Measurements from ENCODE around the gene ZNF19. TPM values are rescaled to one million over a fixed set of nuclear protein-coding genes. Genes with fewer than 3 reads are reported as not detected.
A peak's percentile ranks its signal among the peaks of the same experiment; 100 is the strongest.

ZNF19 gene
- 10 to 100 TPM; 11.6 to 39.8 (median 22.5) TPM for total RNA-seq

- no peaks in the 10 kb centered on the region for H3K36me3 ChIP-seq
- no peak for TF ChIP-seq POLR2AphosphoS5 (IDR thresholded peaks at IDR 0.05)
- peaks cover 0 to 4% (median 3%) of the 10 kb centered on the region in 4 donors for H3K4me1 ChIP-seq
- no peaks in the 10 kb centered on the region for H3K27me3 ChIP-seq
- no peak for DNase-seq
- in situ Hi-C loops (cut with MboI; ENCODE audit: low pct_ligation_motif_present in 1 of 4, low pct_unique_long_range_greater_than_20kb in 1 of 4, low sequenced_read_pairs in 3 of 4) (no loop called here), intact Hi-C loops (cut with DNase I; ENCODE audit: low total_unique reads) (no loop called here)
- WGBS, 2 donors (ENCODE audit: low coverage in 1 of 2) = 90% methylated on average over 22 of the region's 22 CpGs; no CpG with 5 or more reads in 1 of the 2 donors
- no peak within 1 kb of the TSS for H3K27ac ChIP-seq
- no peak within 1 kb of the TSS for H3K4me3 ChIP-seq
- H3K9me3 ChIP-seq = no peaks in the 10 kb centered on the region
Observed at GRCh38 chr16:71489122-71489521, at the start of gene ZNF19. TSS of gene ZNF19 (minus strand) at chr16:71489324. CDS start at chr16:71482114, 7,210 bp downstream.

- Histone ChIP-seq H3K27ac (no peak overlapping the region), H3K9me3 (no peaks in the 10 kb centered on the region), H3K27me3 (no peaks in the 10 kb centered on the region), H3K4me1 (no peaks in the 10 kb centered on the region), H3K4me3 (no peak overlapping the region), H3K36me3 (no peaks in the 10 kb centered on the region)
- WGBS, 2 donors (ENCODE audit: low coverage in 1 of 2) = 49% methylated on average over 6 of the region's 6 CpGs; no CpG with 5 or more reads in 1 of the 2 donors
- intact Hi-C loops (cut with DNase I; ENCODE audit: low total_unique reads) (no loop called here), in situ Hi-C loops (cut with MboI; ENCODE audit: low pct_ligation_motif_present in 1 of 4, low pct_unique_long_range_greater_than_20kb in 1 of 4, low sequenced_read_pairs in 3 of 4) (no loop called here)
- DNase-seq = peak; percentile 55
- TF ChIP-seq POLR2A (IDR thresholded peaks at IDR 0.05) (no peak), EP300 (IDR thresholded peaks at IDR 0.05; ENCODE audit: low read depth) (no peak), CTCF (IDR thresholded peaks at IDR 0.05) (peak; percentile 30 to 53 (median 48)), POLR2AphosphoS5 (IDR thresholded peaks at IDR 0.05) (no peak)
Observed at GRCh38 chr16:71537643-71538042, 48.5 kb upstream of the ZNF19 start.

GRCh38 chr16:71536752-71537499 lies 47.8 kb upstream of the ZNF19 start:
- intact Hi-C loops (cut with DNase I; ENCODE audit: low total_unique reads) (no loop called here), in situ Hi-C loops (cut with MboI; ENCODE audit: low pct_ligation_motif_present in 1 of 4, low pct_unique_long_range_greater_than_20kb in 1 of 4, low sequenced_read_pairs in 3 of 4) (no loop called here)
- DNase-seq = no peak
- TF ChIP-seq EP300 (IDR thresholded peaks at IDR 0.05; ENCODE audit: low read depth) = no peak
- TF ChIP-seq POLR2A (IDR thresholded peaks at IDR 0.05) = no peak
- no peak for TF ChIP-seq CTCF (IDR thresholded peaks at IDR 0.05)
- no peak for TF ChIP-seq POLR2AphosphoS5 (IDR thresholded peaks at IDR 0.05)
- Histone ChIP-seq H3K27me3 (no peaks in the 10 kb centered on the region), H3K4me3 (no peak overlapping the region), H3K4me1 (no peaks in the 10 kb centered on the region), H3K9me3 (no peaks in the 10 kb centered on the region), H3K36me3 (no peaks in the 10 kb centered on the region), H3K27ac (no peak overlapping the region)
- WGBS, 2 donors (ENCODE audit: low coverage in 1 of 2) = 94 to 100% methylated on average over 3 to 28 of the region's 28 CpGs

GRCh38 chr16:71532366-71532765 lies 43.2 kb upstream of the ZNF19 start:
- no peaks in the 10 kb centered on the region for H3K36me3 ChIP-seq
- intact Hi-C loops (cut with DNase I; ENCODE audit: low total_unique reads) = no loop called here

More at GRCh38 chr16:71532366-71532765, 43.2 kb upstream of the ZNF19 start:
- no peak for DNase-seq
- TF ChIP-seq POLR2AphosphoS5 (IDR thresholded peaks at IDR 0.05) = no peak
- no peak for TF ChIP-seq EP300 (IDR thresholded peaks at IDR 0.05; ENCODE audit: low read depth)
- no peak for TF ChIP-seq POLR2A (IDR thresholded peaks at IDR 0.05)
- no peak for TF ChIP-seq CTCF (IDR thresholded peaks at IDR 0.05)
- H3K27ac ChIP-seq = no peak overlapping the region
- no peaks in the 10 kb centered on the region for H3K4me1 ChIP-seq
- H3K9me3 ChIP-seq = no peaks in the 10 kb centered on the region
- H3K4me3 ChIP-seq = no peak overlapping the region
- H3K27me3 ChIP-seq = peaks cover 3% of the 10 kb centered on the region
- in situ Hi-C loops (cut with MboI; ENCODE audit: low pct_ligation_motif_present in 1 of 4, low pct_unique_long_range_greater_than_20kb in 1 of 4, low sequenced_read_pairs in 3 of 4) = no loop called here
- 63 to 80% methylated on average over 1 to 3 of the region's 3 CpGs for WGBS, 2 donors (ENCODE audit: low coverage in 1 of 2)
